ENCODE measurements around the gene ID3. TPM values are rescaled to one million over a fixed set of nuclear protein-coding genes. Genes with fewer than 3 reads are reported as not detected.

Gene ID3
- total and polyA plus RNA-seq, 8 donors, result 79.4 to 1,101 (median 129) TPM

DNA sequence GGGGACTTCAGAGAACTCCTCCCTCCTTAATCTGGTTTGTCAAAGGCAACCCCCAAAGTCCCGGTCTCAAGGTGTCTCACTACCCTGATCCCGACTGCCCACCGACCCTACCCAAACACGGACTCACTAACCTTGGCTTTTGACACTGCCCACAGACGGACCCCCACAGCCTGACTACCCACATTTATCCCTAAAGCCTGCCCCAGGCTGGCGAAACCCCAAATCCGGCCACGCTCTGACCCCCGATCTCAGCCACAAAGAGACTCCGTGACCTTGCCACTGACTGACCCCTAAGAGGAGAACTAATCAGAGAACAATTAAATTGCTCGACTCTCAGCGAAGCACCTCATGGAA, 5.2 kb downstream of the ID3 start:
- peaks cover 25 to 63% (median 52%) of the 10 kb centered on the region in 4 donors for H3K4me1 ChIP-seq
- no peaks in the 10 kb centered on the region for H3K9me3 ChIP-seq
- H3K4me3 ChIP-seq, result peak overlapping the region; percentile 68 to 84 (median 78)
- no peak for DNase-seq
- peak overlapping the region; percentile 94 to 97 (median 97) for H3K27ac ChIP-seq
- WGBS, 5 donors, result 15 to 26% (median 20%) methylated on average over 11 to 12 of the region's 12 CpGs
- H3K27me3 ChIP-seq, result no peaks in the 10 kb centered on the region
- TF ChIP-seq EP300 (IDR thresholded peaks at IDR 0.05), result no peak
- TF ChIP-seq POLR2AphosphoS5 (IDR thresholded peaks at IDR 0.05), result no peak
- no peak for TF ChIP-seq POLR2A (IDR thresholded peaks at IDR 0.05)
- TF ChIP-seq, protein P1, sequence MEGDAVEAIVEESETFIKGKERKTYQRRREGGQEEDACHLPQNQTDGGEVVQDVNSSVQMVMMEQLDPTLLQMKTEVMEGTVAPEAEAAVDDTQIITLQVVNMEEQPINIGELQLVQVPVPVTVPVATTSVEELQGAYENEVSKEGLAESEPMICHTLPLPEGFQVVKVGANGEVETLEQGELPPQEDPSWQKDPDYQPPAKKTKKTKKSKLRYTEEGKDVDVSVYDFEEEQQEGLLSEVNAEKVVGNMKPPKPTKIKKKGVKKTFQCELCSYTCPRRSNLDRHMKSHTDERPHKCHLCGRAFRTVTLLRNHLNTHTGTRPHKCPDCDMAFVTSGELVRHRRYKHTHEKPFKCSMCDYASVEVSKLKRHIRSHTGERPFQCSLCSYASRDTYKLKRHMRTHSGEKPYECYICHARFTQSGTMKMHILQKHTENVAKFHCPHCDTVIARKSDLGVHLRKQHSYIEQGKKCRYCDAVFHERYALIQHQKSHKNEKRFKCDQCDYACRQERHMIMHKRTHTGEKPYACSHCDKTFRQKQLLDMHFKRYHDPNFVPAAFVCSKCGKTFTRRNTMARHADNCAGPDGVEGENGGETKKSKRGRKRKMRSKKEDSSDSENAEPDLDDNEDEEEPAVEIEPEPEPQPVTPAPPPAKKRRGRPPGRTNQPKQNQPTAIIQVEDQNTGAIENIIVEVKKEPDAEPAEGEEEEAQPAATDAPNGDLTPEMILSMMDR (IDR thresholded peaks at IDR 0.05), result no peak
- intact Hi-C loops (cut with DNase I; ENCODE audit: low total_unique reads), result no loop called here
- H3K36me3 ChIP-seq, result peaks cover 0 to 8% (median 2%) of the 10 kb centered on the region in 4 donors

DNA sequence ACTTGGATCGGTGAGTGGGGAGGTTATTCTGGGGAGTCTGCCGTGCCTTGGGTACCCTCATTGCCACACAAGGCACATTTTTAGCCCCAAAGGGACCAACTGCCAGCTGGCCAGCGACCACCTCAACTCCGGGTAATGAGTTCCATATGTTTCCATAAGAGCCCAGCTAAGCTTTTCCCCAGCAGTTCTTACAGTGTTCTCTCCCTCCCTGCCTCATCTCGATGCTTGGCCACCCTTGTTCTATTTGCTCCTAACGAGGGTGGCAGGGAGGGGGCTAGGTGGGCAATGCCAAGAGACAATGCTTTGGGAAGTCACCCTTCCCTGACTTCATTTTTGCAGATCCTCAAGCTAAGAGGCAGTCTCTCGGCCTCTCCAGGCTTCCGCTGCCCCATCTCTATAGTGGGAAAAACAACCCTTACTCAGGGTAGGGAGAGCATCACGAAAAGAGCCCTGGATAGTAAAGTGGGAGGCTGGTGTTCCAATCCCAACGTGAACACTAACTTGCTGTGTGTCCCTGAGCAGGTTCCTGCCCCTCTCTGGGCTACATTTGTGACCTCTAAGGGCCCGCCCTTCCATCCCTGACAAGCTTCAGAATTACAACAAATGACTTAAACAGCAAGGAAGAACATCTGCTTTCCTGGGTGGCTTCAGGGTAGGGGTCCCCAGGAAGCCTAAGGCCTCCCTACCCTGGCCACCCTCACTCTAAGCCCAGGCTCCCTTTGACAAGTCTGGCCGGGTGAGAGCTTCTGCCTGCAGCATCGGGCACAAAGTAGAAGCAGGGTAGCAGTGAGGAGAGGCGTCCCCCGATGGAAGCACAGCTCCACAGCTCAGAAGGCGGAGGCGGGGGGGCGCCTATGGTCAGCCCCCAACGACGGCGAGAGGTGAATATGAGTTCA, 5.8 kb downstream of the ID3 start:
- intact Hi-C loops (cut with DNase I; ENCODE audit: low total_unique reads), result no loop called here
- Histone ChIP-seq H3K9me3 (no peaks in the 10 kb centered on the region), H3K27ac (peak overlapping the region; percentile 94 to 97 (median 97)), H3K4me1 (peaks cover 25 to 62% (median 51%) of the 10 kb centered on the region in 4 donors), H3K27me3 (no peaks in the 10 kb centered on the region), H3K4me3 (peak overlapping the region in 1 of 4 donors; percentile 68), H3K36me3 (peaks cover 0 to 8% (median 2%) of the 10 kb centered on the region in 4 donors)
- DNase-seq, result peak in 1 of 2 donors; percentile 60
- TF ChIP-seq POLR2AphosphoS5 (IDR thresholded peaks at IDR 0.05) (no peak), EP300 (IDR thresholded peaks at IDR 0.05) (no peak), POLR2A (IDR thresholded peaks at IDR 0.05) (no peak)
- TF ChIP-seq, protein P1 (IDR thresholded peaks at IDR 0.05), result no peak
- WGBS, 5 donors, result 68 to 81% (median 76%) methylated on average over 18 to 21 of the region's 21 CpGs

DNA sequence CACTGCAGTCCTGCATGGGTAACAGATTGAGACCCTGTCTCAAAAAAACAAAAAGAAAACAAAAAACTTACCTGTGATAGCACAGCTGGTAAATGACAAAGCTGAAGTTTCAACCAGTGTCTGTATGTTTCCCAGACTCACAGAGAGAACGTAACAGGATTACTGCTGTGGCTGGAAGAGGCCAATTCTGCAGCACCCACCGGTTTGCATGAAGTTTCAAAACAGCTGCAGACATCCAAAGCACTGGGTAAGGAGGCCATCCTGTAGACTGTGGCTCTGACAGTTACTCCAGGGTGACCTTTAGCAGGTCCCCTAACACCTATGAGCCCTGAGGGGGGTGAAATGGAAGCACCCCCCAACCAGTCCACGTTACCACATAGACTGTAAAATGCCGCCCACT, 7.5 kb downstream of the ID3 start:
- intact Hi-C loops (cut with DNase I; ENCODE audit: low total_unique reads), result no loop called here
- Histone ChIP-seq H3K4me1 (peaks cover 19 to 57% (median 42%) of the 10 kb centered on the region in 4 donors), H3K27me3 (no peaks in the 10 kb centered on the region), H3K4me3 (no peak overlapping the region), H3K36me3 (no peaks in the 10 kb centered on the region), H3K27ac (no peak overlapping the region), H3K9me3 (no peaks in the 10 kb centered on the region)
- DNase-seq, result no peak
- WGBS, 5 donors, result 76 to 90% (median 88%) methylated on average over 2 to 4 of the region's 4 CpGs
- no peak for TF ChIP-seq POLR2AphosphoS5 (IDR thresholded peaks at IDR 0.05)
- TF ChIP-seq POLR2A (IDR thresholded peaks at IDR 0.05), result no peak
- TF ChIP-seq EP300 (IDR thresholded peaks at IDR 0.05), result no peak
- TF ChIP-seq, protein P1 (IDR thresholded peaks at IDR 0.05), result no peak

DNA sequence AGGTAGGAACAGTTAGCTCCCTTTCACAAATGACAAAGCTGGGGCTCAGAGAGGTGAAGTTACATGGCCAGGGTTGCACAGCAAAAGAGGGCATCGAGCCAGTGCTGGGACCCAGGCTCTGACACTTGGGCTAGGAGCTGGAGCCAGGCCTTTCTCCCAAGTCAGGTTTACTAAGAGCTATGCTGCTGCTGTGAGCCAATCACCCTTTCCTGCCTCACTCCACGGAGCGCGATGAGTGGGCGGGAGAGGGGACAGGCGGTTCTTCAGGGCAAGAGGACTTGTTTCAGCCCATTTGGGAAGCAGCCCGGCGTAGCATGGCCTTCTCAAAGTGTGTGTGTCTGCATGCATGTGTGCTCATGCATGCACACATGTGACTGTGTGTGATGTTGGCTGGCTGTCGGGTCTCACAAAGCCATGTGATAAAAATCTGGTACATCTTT, 10.6 kb downstream of the ID3 start:
- no peak overlapping the region for H3K4me3 ChIP-seq
- H3K27ac ChIP-seq, result peak overlapping the region in 3 of 5 donors; percentile 19 to 38 (median 26)
- peaks cover 6 to 37% (median 19%) of the 10 kb centered on the region in 4 donors for H3K4me1 ChIP-seq
- no peaks in the 10 kb centered on the region for H3K36me3 ChIP-seq
- no peak for TF ChIP-seq EP300 (IDR thresholded peaks at IDR 0.05)
- no peak for TF ChIP-seq POLR2AphosphoS5 (IDR thresholded peaks at IDR 0.05)
- no peak for TF ChIP-seq POLR2A (IDR thresholded peaks at IDR 0.05)
- TF ChIP-seq, protein P1 (IDR thresholded peaks at IDR 0.05), result no peak
- whole genome bisulfite sequencing, 5 donors, result 59 to 81% (median 70%) methylated on average over 9 of the region's 9 CpGs
- H3K27me3 ChIP-seq, result no peaks in the 10 kb centered on the region
- intact Hi-C loops (cut with DNase I; ENCODE audit: low total_unique reads), result no loop called here
- no peaks in the 10 kb centered on the region for H3K9me3 ChIP-seq
- peak in 1 of 2 donors; percentile 60 for DNase-seq

Data from stomach (tissue), 9 donors.